Suprapubic skin (tissue), 4 donors: Measurements from ENCODE around the gene NR5A2. TPM values are rescaled to one million over a fixed set of nuclear protein-coding genes. Genes with fewer than 3 reads are reported as not detected.

Experiments
- DNase-seq, 2 donors: peaks; one replicate each; pipeline ENCODE4 v3.0.0-alpha.2; 2019; ENCODE audit warnings: low spot score in 2 of 2
- H3K27ac ChIP-seq: fragments of 200-600 bp; sonication (generic); one replicate; pipeline ENCODE4 v1.5.1; 2019
- H3K27me3 ChIP-seq: fragments of 200-600 bp; sonication (generic); one replicate; pipeline ENCODE4 v1.5.1; 2019
- H3K36me3 ChIP-seq: fragments of 200-600 bp; sonication (generic); one replicate; pipeline ENCODE4 v1.5.1; 2019
- H3K4me1 ChIP-seq: fragments of 200-600 bp; sonication (generic); one replicate; pipeline ENCODE4 v1.5.1; 2019
- H3K4me3 ChIP-seq: fragments of 200-600 bp; sonication (generic); one replicate; pipeline ENCODE4 v1.5.1; 2019; ENCODE audit warnings: mild to moderate bottlenecking
- H3K9me3 ChIP-seq: fragments of 200-600 bp; sonication (generic); one replicate; pipeline ENCODE4 v1.5.1; 2019
- EP300 ChIP-seq: sonication (generic); formaldehyde crosslinking; IDR thresholded peaks from one replicate; pipeline ENCODE4 v1.6.1; 2017; ENCODE audit warnings: antibody characterized with exemption
- POLR2A ChIP-seq, 2 donors: fragments of 450-650 bp; IDR thresholded peaks; one replicate each; pipeline ENCODE4 v1.6.1; 2017; ENCODE audit warnings: antibody characterized with exemption in 2 of 2, mild to moderate bottlenecking in 2 of 2, moderate library complexity in 2 of 2
- POLR2AphosphoS5 ChIP-seq, 3 donors: sonication (generic); formaldehyde crosslinking; IDR thresholded peaks; one replicate each; pipeline ENCODE4 v1.6.1; 2017; ENCODE audit warnings: antibody characterized with exemption in 3 of 3
- WGBS: methylation state at CpG from one replicate; pipeline ENCODE4 v1.1.5; 2018; 5-methylcytosine and 5-hydroxymethylcytosine counted together
- total RNA-seq, 4 donors: library from RNA; depleted of rRNA; stranded (reverse); fragments of >200 nt; gene quantifications; one replicate each; pipeline ENCODE4 v1.1.0, GENCODE V29; 2016
- TF ChIP-seq, protein P1 (sequence below), 2 donors: fragments of 200-600 bp in 1 of 2; fragments of 450-650 bp in 1 of 2; sonication (generic) in 1 of 2; IDR thresholded peaks; one replicate each; pipeline ENCODE4 v1.5.1; 2016 to 2019; ENCODE audit warnings: antibody characterized with exemption in 2 of 2, mild to moderate bottlenecking in 1 of 2, moderate library complexity in 1 of 2

The NR5A2 gene
- total RNA-seq, 4 donors from 2014 or later: 0.49 to 3.3 (median 0.96) TPM

- H3K4me3 ChIP-seq: no peak overlapping the region
- H3K9me3 ChIP-seq: no peaks in the 10 kb centered on the region
- no peak overlapping the region for H3K27ac ChIP-seq
- 82% methylated on average over 8 of the region's 8 CpGs for WGBS
- no peak for TF ChIP-seq EP300
- TF ChIP-seq POLR2A (IDR thresholded peaks at IDR 0.05): no peak
- TF ChIP-seq POLR2AphosphoS5 (IDR thresholded peaks at IDR 0.05): no peak
- DNase-seq: no peak
- no peaks in the 10 kb centered on the region for H3K27me3 ChIP-seq
- H3K4me1 ChIP-seq: no peaks in the 10 kb centered on the region
- no peaks in the 10 kb centered on the region for H3K36me3 ChIP-seq
Observed at GRCh38 chr1:200176798-200177197, 149.3 kb downstream of the NR5A2 start.

DNA sequence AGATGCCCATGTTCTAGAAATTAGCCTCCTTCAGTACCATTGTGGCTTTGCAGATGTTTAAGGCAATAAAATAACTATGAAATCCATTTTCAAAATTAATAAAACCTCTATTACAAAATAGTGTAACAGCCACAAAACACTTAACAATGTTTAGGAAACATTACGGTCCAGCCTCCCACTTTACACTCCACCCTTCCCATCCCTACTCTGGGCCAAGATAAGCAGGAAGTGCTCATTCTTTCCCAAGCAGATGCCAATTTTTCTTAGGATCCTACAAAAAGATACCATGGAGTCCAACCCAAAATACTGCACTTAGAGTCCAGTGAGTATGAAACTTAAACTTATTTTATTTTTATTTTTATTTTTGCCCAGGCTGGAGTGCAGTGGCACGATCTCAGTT lies 150.8 kb downstream of the NR5A2 start:
- TF ChIP-seq POLR2AphosphoS5 (IDR thresholded peaks at IDR 0.05): no peak
- no peak for TF ChIP-seq POLR2A (IDR thresholded peaks at IDR 0.05)
- TF ChIP-seq, protein P1, sequence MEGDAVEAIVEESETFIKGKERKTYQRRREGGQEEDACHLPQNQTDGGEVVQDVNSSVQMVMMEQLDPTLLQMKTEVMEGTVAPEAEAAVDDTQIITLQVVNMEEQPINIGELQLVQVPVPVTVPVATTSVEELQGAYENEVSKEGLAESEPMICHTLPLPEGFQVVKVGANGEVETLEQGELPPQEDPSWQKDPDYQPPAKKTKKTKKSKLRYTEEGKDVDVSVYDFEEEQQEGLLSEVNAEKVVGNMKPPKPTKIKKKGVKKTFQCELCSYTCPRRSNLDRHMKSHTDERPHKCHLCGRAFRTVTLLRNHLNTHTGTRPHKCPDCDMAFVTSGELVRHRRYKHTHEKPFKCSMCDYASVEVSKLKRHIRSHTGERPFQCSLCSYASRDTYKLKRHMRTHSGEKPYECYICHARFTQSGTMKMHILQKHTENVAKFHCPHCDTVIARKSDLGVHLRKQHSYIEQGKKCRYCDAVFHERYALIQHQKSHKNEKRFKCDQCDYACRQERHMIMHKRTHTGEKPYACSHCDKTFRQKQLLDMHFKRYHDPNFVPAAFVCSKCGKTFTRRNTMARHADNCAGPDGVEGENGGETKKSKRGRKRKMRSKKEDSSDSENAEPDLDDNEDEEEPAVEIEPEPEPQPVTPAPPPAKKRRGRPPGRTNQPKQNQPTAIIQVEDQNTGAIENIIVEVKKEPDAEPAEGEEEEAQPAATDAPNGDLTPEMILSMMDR (IDR thresholded peaks at IDR 0.05): no peak
- no peak for TF ChIP-seq EP300
- no peak for DNase-seq
- no peaks in the 10 kb centered on the region for H3K9me3 ChIP-seq
- no peaks in the 10 kb centered on the region for H3K36me3 ChIP-seq
- WGBS: 72% methylated on average over 2 of the region's 2 CpGs
- H3K4me3 ChIP-seq: no peak overlapping the region
- H3K4me1 ChIP-seq: no peaks in the 10 kb centered on the region
- H3K27me3 ChIP-seq: no peaks in the 10 kb centered on the region
- no peak overlapping the region for H3K27ac ChIP-seq

- no peak overlapping the region for H3K4me3 ChIP-seq
- TF ChIP-seq POLR2A (IDR thresholded peaks at IDR 0.05): no peak
- no peak for TF ChIP-seq EP300
- no peak for TF ChIP-seq POLR2AphosphoS5 (IDR thresholded peaks at IDR 0.05)
- TF ChIP-seq, protein P1 (IDR thresholded peaks at IDR 0.05): no peak
- DNase-seq: no peak
- no peaks in the 10 kb centered on the region for H3K36me3 ChIP-seq
- WGBS: 44% methylated on average over 8 of the region's 8 CpGs
- H3K9me3 ChIP-seq: no peaks in the 10 kb centered on the region
- no peak overlapping the region for H3K27ac ChIP-seq
- H3K4me1 ChIP-seq: no peaks in the 10 kb centered on the region
- H3K27me3 ChIP-seq: no peaks in the 10 kb centered on the region
Observed at GRCh38 chr1:200179126-200179780, 151.7 kb downstream of the NR5A2 start.

- Histone ChIP-seq H3K4me1 (no peaks in the 10 kb centered on the region), H3K36me3 (no peaks in the 10 kb centered on the region), H3K27me3 (no peaks in the 10 kb centered on the region), H3K4me3 (no peak overlapping the region), H3K27ac (no peak overlapping the region), H3K9me3 (no peaks in the 10 kb centered on the region)
- no peak for DNase-seq
- TF ChIP-seq EP300 (no peak), POLR2A (IDR thresholded peaks at IDR 0.05) (no peak), POLR2AphosphoS5 (IDR thresholded peaks at IDR 0.05) (no peak)
- TF ChIP-seq, protein P1 (IDR thresholded peaks at IDR 0.05): no peak
- 73% methylated on average over 4 of the region's 4 CpGs for WGBS
Observed at GRCh38 chr1:200179781-200180160, 152.3 kb downstream of the NR5A2 start.

GRCh38 chr1:200180821-200181220 lies 153.3 kb downstream of the NR5A2 start:
- H3K4me1 ChIP-seq: no peaks in the 10 kb centered on the region
- no peak for DNase-seq
- TF ChIP-seq, protein P1 (IDR thresholded peaks at IDR 0.05): no peak
- TF ChIP-seq EP300 (no peak), POLR2AphosphoS5 (IDR thresholded peaks at IDR 0.05) (no peak), POLR2A (IDR thresholded peaks at IDR 0.05) (no peak)
- 71% methylated on average over 4 of the region's 4 CpGs for WGBS
- H3K9me3 ChIP-seq: no peaks in the 10 kb centered on the region
- no peaks in the 10 kb centered on the region for H3K36me3 ChIP-seq
- H3K27ac ChIP-seq: no peak overlapping the region
- H3K4me3 ChIP-seq: no peak overlapping the region
- H3K27me3 ChIP-seq: no peaks in the 10 kb centered on the region
